ENCODE measurements around the gene MYLK4. TPM values are rescaled to one million over a fixed set of nuclear protein-coding genes. Genes with fewer than 3 reads are reported as not detected.

Gene MYLK4
- total RNA-seq, 4 donors from 2014 or later = 0.42 to 0.98 (median 0.52) TPM

GRCh38 chr6:2663123-2663522, 87.6 kb downstream of the MYLK4 start:
- no peak for DNase-seq (ENCODE audit: low spot score in 2 of 2)
- TF ChIP-seq CTCF (IDR thresholded peaks at IDR 0.05) = no peak
- no peak for TF ChIP-seq EP300 (IDR thresholded peaks at IDR 0.05)
- TF ChIP-seq POLR2A (IDR thresholded peaks at IDR 0.05) = no peak
- Histone ChIP-seq H3K36me3 (no peaks in the 10 kb centered on the region), H3K27ac (no peak overlapping the region), H3K4me1 (no peaks in the 10 kb centered on the region), H3K9me3 (no peaks in the 10 kb centered on the region), H3K4me3 (no peak overlapping the region), H3K27me3 (no peaks in the 10 kb centered on the region)
- 72 to 88% methylated on average over 4 of the region's 4 CpGs for WGBS, 2 donors

GRCh38 chr6:2661651-2662050, 89.1 kb downstream of the MYLK4 start:
- no peaks in the 10 kb centered on the region for H3K4me1 ChIP-seq
- H3K4me3 ChIP-seq = no peak overlapping the region
- no peaks in the 10 kb centered on the region for H3K27me3 ChIP-seq
- TF ChIP-seq EP300 (IDR thresholded peaks at IDR 0.05) (no peak), POLR2A (IDR thresholded peaks at IDR 0.05) (no peak), CTCF (IDR thresholded peaks at IDR 0.05) (no peak)
- 79 to 94% methylated on average over 3 of the region's 3 CpGs for WGBS, 2 donors
- H3K36me3 ChIP-seq = no peaks in the 10 kb centered on the region
- no peak overlapping the region for H3K27ac ChIP-seq
- no peak for DNase-seq (ENCODE audit: low spot score in 2 of 2)
- no peaks in the 10 kb centered on the region for H3K9me3 ChIP-seq

GRCh38 chr6:2659882-2660281, 90.8 kb downstream of the MYLK4 start:
- H3K4me3 ChIP-seq = no peak overlapping the region
- no peaks in the 10 kb centered on the region for H3K4me1 ChIP-seq
- TF ChIP-seq CTCF (IDR thresholded peaks at IDR 0.05) (no peak), POLR2A (IDR thresholded peaks at IDR 0.05) (no peak), EP300 (IDR thresholded peaks at IDR 0.05) (no peak)
- DNase-seq (ENCODE audit: low spot score in 2 of 2) = no peak
- H3K27ac ChIP-seq = no peak overlapping the region
- no peaks in the 10 kb centered on the region for H3K36me3 ChIP-seq
- no peaks in the 10 kb centered on the region for H3K27me3 ChIP-seq
- H3K9me3 ChIP-seq = no peaks in the 10 kb centered on the region
- WGBS, 2 donors = 82 to 89% methylated on average over 4 of the region's 4 CpGs

GRCh38 chr6:2659381-2659780, 91.3 kb downstream of the MYLK4 start:
- Histone ChIP-seq H3K4me1 (no peaks in the 10 kb centered on the region), H3K27me3 (no peaks in the 10 kb centered on the region), H3K36me3 (no peaks in the 10 kb centered on the region), H3K9me3 (no peaks in the 10 kb centered on the region), H3K4me3 (no peak overlapping the region), H3K27ac (no peak overlapping the region)
- no peak for DNase-seq (ENCODE audit: low spot score in 2 of 2)
- WGBS, 2 donors = 88 to 92% methylated on average over 5 of the region's 5 CpGs
- TF ChIP-seq POLR2A (IDR thresholded peaks at IDR 0.05) (no peak), EP300 (IDR thresholded peaks at IDR 0.05) (no peak), CTCF (IDR thresholded peaks at IDR 0.05) (no peak)

- Histone ChIP-seq H3K27ac (no peak overlapping the region), H3K27me3 (no peaks in the 10 kb centered on the region), H3K4me1 (no peaks in the 10 kb centered on the region), H3K4me3 (no peak overlapping the region), H3K36me3 (no peaks in the 10 kb centered on the region), H3K9me3 (peaks cover 0 to under 1% (median 0%) of the 10 kb centered on the region in 4 donors)
- no peak for DNase-seq (ENCODE audit: low spot score in 2 of 2)
- WGBS, 2 donors = 76 to 78% methylated on average over 5 of the region's 5 CpGs
- TF ChIP-seq CTCF (IDR thresholded peaks at IDR 0.05) (no peak), EP300 (IDR thresholded peaks at IDR 0.05) (no peak), POLR2A (IDR thresholded peaks at IDR 0.05) (no peak)
These were observed 91.9 kb downstream of the MYLK4 start for GRCh38 chr6:2658788-2659187.
